ENCODE measurements around the gene DGKQ. TPM values are rescaled to one million over a fixed set of nuclear protein-coding genes. Genes with fewer than 3 reads are reported as not detected.

Gene DGKQ
- total RNA-seq, 1 donor from 2014 or later: 16.9 TPM

DNA sequence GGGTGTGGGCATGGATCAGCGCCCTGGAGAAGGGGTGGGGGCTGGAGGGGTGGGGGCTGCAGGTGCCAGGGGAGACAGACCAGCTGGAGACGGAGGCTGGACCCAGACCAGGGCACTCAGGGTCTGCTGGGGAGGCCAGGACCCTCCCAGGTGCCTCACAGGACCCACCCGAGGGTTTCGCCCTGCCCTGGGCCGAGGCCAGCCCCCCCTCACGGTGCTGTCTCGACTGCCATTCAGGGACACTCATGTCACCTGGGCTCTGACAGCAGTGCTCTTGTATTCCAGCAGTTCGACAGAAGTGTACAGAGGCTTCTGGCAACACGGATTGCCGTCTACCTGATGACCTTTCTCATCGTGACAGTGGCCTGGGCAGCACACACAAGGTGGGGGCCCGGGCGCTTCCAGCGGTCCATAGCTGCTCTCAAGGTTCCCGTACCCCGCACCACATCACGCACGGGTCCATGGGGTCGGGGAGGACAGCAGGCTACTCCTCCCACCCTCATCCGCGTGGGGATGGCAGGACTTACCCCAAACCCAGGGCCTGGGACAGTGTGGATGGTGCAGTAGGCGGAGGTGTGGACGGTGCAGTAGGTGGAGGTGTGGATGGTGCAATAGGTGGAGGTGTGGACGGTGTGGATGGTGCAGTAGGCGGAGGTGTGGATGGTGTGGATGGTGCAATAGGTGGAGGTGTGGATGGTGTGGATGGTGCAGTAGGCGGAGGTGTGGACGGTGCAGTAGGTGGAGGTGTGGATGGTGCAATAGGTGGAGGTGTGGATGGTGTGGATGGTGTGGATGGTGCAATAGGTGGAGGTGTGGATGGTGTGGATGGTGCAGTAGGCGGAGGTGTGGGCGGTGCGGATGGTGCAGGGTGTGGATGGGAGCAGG, 23.0 kb downstream of the DGKQ start:
- no peak overlapping the region for H3K4me3 ChIP-seq (ENCODE audit: low read depth, low read length)
- DNase-seq (ENCODE audit: low read depth): no peak
- TF ChIP-seq, protein P1, sequence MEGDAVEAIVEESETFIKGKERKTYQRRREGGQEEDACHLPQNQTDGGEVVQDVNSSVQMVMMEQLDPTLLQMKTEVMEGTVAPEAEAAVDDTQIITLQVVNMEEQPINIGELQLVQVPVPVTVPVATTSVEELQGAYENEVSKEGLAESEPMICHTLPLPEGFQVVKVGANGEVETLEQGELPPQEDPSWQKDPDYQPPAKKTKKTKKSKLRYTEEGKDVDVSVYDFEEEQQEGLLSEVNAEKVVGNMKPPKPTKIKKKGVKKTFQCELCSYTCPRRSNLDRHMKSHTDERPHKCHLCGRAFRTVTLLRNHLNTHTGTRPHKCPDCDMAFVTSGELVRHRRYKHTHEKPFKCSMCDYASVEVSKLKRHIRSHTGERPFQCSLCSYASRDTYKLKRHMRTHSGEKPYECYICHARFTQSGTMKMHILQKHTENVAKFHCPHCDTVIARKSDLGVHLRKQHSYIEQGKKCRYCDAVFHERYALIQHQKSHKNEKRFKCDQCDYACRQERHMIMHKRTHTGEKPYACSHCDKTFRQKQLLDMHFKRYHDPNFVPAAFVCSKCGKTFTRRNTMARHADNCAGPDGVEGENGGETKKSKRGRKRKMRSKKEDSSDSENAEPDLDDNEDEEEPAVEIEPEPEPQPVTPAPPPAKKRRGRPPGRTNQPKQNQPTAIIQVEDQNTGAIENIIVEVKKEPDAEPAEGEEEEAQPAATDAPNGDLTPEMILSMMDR (conservative IDR thresholded peaks at IDR 0.05; ENCODE audit: low read depth, low read length): no peak

DNA sequence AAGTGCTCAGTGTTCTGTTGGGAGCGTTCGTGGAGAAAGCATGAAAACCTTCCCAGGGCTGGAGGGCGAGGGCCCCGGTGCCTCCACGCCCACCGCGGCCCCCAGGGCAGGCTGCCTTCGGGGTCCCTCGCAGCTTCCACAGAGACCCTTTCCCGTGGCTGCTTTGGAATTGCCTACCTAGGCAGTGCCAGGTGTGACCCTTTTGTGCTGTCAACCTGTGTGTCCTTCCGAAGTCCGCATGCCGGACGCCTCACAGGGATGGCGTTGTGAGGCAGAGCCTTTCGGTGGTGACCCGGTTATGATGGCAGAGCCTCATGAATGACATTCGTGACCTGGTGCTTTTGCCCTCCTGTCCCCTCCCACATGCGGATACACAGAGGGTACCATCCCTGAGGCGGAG, 23.7 kb downstream of the DGKQ start:
- no peak overlapping the region for H3K4me3 ChIP-seq (ENCODE audit: low read depth, low read length)
- TF ChIP-seq, protein P1 (conservative IDR thresholded peaks at IDR 0.05; ENCODE audit: low read depth, low read length): no peak
- DNase-seq (ENCODE audit: low read depth): no peak

DNA sequence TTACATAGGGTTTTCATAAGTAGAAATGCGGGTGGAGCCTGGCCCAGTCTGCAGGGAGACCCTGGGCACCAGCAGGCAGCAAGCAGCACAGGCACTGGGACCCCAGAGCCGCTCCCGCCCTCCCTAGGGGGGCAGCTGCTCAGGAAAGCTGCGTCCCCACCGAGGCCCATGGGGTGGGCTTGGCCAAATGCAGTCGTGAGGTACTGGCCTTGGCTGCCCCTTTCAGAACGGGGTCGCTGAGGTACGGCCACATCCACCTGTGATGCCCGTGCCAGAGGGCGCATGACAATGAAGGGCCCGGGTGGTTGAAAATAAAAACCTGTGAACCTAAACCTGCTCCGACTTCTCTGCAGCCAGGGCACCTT, 24.5 kb downstream of the DGKQ start:
- H3K4me3 ChIP-seq (ENCODE audit: low read depth, low read length): no peak overlapping the region
- DNase-seq (ENCODE audit: low read depth): no peak
- TF ChIP-seq, protein P1 (conservative IDR thresholded peaks at IDR 0.05; ENCODE audit: low read depth, low read length): no peak

DNA sequence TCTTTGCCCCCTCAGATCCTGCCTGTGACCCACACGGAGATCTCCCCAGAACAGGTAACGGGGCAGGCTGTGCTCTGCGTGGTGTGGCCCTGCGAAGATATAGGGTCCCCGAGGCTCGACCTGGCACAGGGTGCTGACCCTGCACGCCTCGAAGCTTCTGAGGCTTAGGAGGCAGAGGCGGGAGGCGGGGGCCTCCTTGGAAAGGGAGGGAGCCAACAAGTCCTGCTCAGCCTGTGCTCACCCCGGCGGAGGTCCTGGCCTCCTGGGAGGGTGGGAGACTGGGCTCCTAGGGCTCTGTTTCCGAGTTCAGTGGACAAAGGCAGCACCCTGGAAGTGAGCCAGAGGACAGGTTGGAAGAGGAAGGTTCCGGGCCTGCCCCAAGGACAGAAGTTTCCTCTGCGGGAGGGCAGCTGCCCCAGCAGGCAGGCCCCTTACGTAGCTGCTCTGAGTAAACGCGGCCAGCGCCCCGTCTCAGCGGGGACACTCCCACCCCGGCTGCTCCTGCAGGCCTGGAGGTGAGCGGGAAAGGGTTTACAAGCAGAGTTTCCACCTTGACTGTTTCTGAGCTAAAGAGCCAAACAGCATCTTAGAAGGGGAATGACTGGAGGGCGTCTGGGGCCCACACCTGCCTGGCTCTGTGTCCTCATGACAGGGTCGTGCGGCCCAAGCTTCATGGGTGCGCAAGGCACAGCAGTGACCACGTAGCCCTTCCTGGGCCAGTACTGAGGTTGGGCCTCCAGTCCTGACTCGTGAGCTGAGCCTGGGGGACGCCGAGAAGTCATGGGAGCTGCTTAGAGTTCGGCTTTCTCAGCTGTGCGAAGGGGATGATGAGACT, 25.1 kb downstream of the DGKQ start:
- H3K4me3 ChIP-seq (ENCODE audit: low read depth, low read length): no peak overlapping the region
- no peak for DNase-seq (ENCODE audit: low read depth)
- TF ChIP-seq, protein P1 (conservative IDR thresholded peaks at IDR 0.05; ENCODE audit: low read depth, low read length): no peak

DNA sequence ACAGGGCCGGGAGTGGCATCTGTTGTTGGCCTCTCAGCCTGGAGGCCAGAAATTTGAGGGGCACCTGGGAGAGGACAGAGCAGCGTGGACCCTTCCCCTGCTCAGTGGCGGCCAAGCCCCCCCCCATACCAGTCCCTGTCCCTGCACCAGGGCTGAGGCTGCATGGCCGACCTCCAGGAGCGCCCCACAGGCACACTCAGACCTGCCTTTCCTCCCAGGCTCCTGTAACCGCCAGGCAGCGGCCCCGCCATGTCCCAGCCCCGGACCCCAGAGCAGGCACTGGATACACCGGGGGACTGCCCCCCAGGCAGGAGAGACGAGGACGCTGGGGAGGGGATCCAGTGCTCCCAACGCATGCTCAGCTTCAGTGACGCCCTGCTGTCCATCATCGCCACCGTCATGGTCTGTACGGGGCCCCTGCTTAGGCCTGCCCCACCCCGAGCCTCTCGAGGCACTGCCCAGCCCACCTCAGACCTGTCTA, 25.8 kb downstream of the DGKQ start:
- TF ChIP-seq, protein P1 (conservative IDR thresholded peaks at IDR 0.05; ENCODE audit: low read depth, low read length): no peak
- no peak for DNase-seq (ENCODE audit: low read depth)
- H3K4me3 ChIP-seq (ENCODE audit: low read depth, low read length): no peak overlapping the region

DNA sequence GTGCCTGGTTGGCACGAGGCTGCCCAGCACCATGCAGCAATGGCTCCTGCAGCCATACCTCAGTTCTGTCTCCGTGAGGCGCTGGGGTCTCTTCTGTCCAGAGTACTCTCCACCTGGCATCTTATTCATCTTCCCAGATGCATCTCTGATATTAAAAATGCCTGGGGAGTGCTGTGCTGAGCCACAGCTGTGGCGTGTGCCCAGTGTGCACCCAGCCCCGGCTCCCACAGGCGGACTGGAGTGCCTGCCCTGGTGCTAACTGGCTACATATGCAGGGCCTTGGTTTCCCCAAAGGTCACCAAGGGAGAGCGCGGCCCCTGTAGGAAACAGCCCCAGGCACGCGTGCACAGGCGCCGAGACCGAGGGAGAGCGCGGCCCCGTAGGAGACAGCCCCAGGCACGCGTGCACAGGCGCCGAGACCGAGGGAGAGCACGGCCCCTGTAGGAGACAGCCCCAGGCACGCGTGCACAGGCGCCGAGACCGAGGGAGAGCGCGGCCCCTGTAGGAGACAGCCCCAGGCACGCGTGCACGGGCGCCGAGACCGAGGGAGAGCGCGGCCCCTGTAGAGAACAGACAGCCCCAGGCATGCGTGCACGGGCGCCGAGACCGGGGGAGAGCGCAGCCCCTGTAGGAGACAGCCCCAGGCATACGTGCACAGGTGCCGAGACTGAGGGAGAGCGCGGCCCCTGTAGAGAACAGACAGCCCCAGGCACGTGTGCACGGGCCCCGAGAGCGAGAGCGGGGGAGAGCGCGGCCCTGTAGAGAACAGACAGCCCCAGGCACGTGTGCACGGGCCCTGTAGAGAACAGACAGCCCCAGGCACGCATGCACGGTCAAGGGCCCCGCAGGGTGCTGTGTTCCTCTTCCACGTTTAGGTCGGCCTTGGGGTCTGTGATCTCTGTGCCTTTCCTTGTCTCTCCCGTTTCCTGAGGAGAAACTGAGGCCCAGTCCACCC, 26.6 kb downstream of the DGKQ start:
- no peak overlapping the region for H3K4me3 ChIP-seq (ENCODE audit: low read depth, low read length)
- TF ChIP-seq, protein P1 (conservative IDR thresholded peaks at IDR 0.05; ENCODE audit: low read depth, low read length): no peak
- DNase-seq (ENCODE audit: low read depth): no peak
